ENCODE data around the gene SMAD2. TPM values are rescaled to one million over a fixed set of nuclear protein-coding genes. Genes with fewer than 3 reads are reported as not detected.

SMAD2 gene
- polyA plus RNA-seq, 1 donor: 80.8 TPM

- Histone ChIP-seq H3K4me1 (ENCODE audit: control insufficient read depth, insufficient read depth, low read length) (peaks cover 19% of the 10 kb centered on the region), H3K4me3 (ENCODE audit: low read length) (no peak overlapping the region)
These were observed 15.2 kb downstream of the SMAD2 start for GRCh38 chr18:47915229-47915628.

DNA sequence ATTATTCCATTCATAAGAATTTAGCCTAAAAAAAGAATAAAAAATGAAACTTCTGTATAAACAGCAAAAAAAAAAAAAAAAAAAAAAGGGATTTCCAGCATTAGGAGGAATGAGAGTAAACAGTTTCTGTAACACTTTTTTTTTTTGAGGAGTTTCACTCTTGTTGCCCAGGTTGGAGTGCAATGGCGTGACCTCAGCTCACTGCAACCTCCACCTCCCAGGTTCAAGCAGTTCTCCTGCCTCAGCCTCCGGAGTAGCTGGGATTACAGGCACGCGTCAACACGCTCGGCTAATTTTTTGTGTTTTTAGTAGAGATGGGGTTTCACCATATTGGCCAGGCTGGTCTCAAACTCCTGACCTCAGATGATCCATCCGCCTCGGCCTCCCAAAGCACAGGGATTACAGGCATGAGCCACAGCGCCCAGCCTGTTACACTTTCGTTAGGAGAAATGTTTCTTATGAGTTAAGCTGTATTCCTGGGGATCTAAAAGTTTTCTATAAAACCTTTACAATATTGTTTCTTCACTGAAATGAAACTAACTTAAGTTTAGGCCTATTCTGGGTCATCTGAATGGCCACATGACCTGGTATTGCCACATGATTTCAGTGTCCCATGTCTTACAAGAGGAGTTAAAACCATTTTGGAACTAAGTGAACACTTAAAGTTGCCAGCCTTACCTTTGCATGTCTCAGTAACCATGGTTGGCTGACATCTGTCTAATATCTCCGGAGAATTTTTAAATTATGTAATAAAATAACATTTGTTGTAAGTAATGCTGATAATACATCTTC is 17.5 kb downstream of the SMAD2 start:
- peaks cover 19% of the 10 kb centered on the region for H3K4me1 ChIP-seq (ENCODE audit: control insufficient read depth, insufficient read depth, low read length)
- no peak overlapping the region for H3K4me3 ChIP-seq (ENCODE audit: low read length)
- WGBS (ENCODE audit: insufficient coverage, low lambda C conversion rate): 100% methylated on average over 2 of the region's 11 CpGs

More at GRCh38 chr18:47915229-47915628, 15.2 kb downstream of the SMAD2 start:
- H3K36me3 ChIP-seq (ENCODE audit: control insufficient read depth, insufficient read depth, low read length): no peaks in the 10 kb centered on the region
- H3K9me3 ChIP-seq (ENCODE audit: control insufficient read depth, low read depth, low read length): no peaks in the 10 kb centered on the region
- H3K27ac ChIP-seq (ENCODE audit: low read length): no peak overlapping the region
- H3K27me3 ChIP-seq (ENCODE audit: control insufficient read depth, insufficient read depth, low read length): no peaks in the 10 kb centered on the region
- no peak for DNase-seq

GRCh38 chr18:47912343-47912742 is 18.1 kb downstream of the SMAD2 start:
- Histone ChIP-seq H3K27ac (ENCODE audit: low read length) (peak overlapping the region; percentile 69), H3K4me1 (ENCODE audit: control insufficient read depth, insufficient read depth, low read length) (peaks cover 19% of the 10 kb centered on the region)
- DNase-seq: no peak

More for the DNA sequence above, 17.5 kb downstream of the SMAD2 start:
- Histone ChIP-seq H3K36me3 (ENCODE audit: control insufficient read depth, insufficient read depth, low read length) (no peaks in the 10 kb centered on the region), H3K27me3 (ENCODE audit: control insufficient read depth, insufficient read depth, low read length) (no peaks in the 10 kb centered on the region), H3K9me3 (ENCODE audit: control insufficient read depth, low read depth, low read length) (no peaks in the 10 kb centered on the region), H3K27ac (ENCODE audit: low read length) (peak overlapping the region; percentile 69)
- no peak for DNase-seq

GRCh38 chr18:47911877-47912276 is 18.6 kb downstream of the SMAD2 start:
- WGBS (ENCODE audit: insufficient coverage, low lambda C conversion rate): 8% methylated on average over 2 of the region's 4 CpGs
- DNase-seq: peak; percentile 82 to 90
- Histone ChIP-seq H3K4me1 (ENCODE audit: control insufficient read depth, insufficient read depth, low read length) (peaks cover 19% of the 10 kb centered on the region), H3K27me3 (ENCODE audit: control insufficient read depth, insufficient read depth, low read length) (no peaks in the 10 kb centered on the region), H3K4me3 (ENCODE audit: low read length) (no peak overlapping the region), H3K36me3 (ENCODE audit: control insufficient read depth, insufficient read depth, low read length) (no peaks in the 10 kb centered on the region), H3K27ac (ENCODE audit: low read length) (peak overlapping the region; percentile 69), H3K9me3 (ENCODE audit: control insufficient read depth, low read depth, low read length) (no peaks in the 10 kb centered on the region)

More at GRCh38 chr18:47912343-47912742, 18.1 kb downstream of the SMAD2 start:
- Histone ChIP-seq H3K27me3 (ENCODE audit: control insufficient read depth, insufficient read depth, low read length) (no peaks in the 10 kb centered on the region), H3K9me3 (ENCODE audit: control insufficient read depth, low read depth, low read length) (no peaks in the 10 kb centered on the region), H3K36me3 (ENCODE audit: control insufficient read depth, insufficient read depth, low read length) (no peaks in the 10 kb centered on the region), H3K4me3 (ENCODE audit: low read length) (no peak overlapping the region)
- 80% methylated on average over 1 of the region's 1 CpG for WGBS (ENCODE audit: insufficient coverage, low lambda C conversion rate)

DNA sequence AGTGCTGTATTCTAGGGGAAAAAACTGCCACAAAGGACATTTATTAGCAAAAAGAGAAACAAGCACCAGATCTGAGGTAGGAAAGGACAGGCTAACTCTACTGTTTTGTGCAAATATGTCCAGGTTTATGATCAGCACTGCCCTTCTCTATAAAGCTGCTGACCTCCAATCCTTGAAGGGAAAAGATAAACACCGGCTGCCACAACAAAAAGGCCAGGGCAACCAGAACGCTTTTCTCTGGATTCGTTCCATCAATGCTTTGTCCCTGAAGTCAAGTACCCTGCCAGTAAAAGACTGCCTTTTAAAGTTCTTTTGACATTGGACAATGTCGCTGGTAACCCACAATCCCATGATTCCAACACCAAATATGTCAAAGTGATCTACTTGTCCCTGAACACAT is 21.0 kb downstream of the SMAD2 start:
- no peaks in the 10 kb centered on the region for H3K27me3 ChIP-seq (ENCODE audit: control insufficient read depth, insufficient read depth, low read length)
- H3K4me3 ChIP-seq (ENCODE audit: low read length): no peak overlapping the region
- no peak overlapping the region for H3K27ac ChIP-seq (ENCODE audit: low read length)
- H3K36me3 ChIP-seq (ENCODE audit: control insufficient read depth, insufficient read depth, low read length): peaks cover 4% of the 10 kb centered on the region
- DNase-seq: no peak
- no CpG with 5 or more reads among the region's 4 CpGs for WGBS (ENCODE audit: insufficient coverage, low lambda C conversion rate)
- peaks cover 4% of the 10 kb centered on the region for H3K9me3 ChIP-seq (ENCODE audit: control insufficient read depth, low read depth, low read length)
- peaks cover 19% of the 10 kb centered on the region for H3K4me1 ChIP-seq (ENCODE audit: control insufficient read depth, insufficient read depth, low read length)

DNA sequence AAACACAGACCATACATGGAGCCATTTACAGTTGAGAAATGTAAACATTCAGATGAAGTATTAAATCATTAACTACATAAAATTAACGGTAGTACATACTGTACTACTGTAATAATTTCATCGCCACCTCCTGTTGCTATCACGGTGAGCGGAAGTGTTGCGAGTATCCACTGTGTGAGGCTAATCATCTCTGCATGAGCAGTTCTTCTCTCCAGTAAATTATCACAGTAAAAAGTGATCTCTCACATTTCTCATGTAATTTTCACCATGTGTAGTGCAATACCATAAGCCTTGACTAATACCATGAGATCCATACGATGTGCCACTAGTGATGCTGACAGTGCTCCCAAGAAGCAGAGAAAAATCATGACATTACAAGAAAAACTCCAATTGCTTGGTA is 21.9 kb downstream of the SMAD2 start:
- H3K9me3 ChIP-seq (ENCODE audit: control insufficient read depth, low read depth, low read length): peaks cover 4% of the 10 kb centered on the region
- H3K4me1 ChIP-seq (ENCODE audit: control insufficient read depth, insufficient read depth, low read length): peaks cover 19% of the 10 kb centered on the region
- no peak overlapping the region for H3K4me3 ChIP-seq (ENCODE audit: low read length)
- DNase-seq: no peak
- WGBS (ENCODE audit: insufficient coverage, low lambda C conversion rate): 100% methylated on average over 1 of the region's 6 CpGs
- H3K27me3 ChIP-seq (ENCODE audit: control insufficient read depth, insufficient read depth, low read length): no peaks in the 10 kb centered on the region
- peaks cover 4% of the 10 kb centered on the region for H3K36me3 ChIP-seq (ENCODE audit: control insufficient read depth, insufficient read depth, low read length)
- no peak overlapping the region for H3K27ac ChIP-seq (ENCODE audit: low read length)

- H3K36me3 ChIP-seq (ENCODE audit: control insufficient read depth, insufficient read depth, low read length): peaks cover 4% of the 10 kb centered on the region
- 100% methylated on average over 1 of the region's 3 CpGs for WGBS (ENCODE audit: insufficient coverage, low lambda C conversion rate)
These were observed 24.1 kb downstream of the SMAD2 start for GRCh38 chr18:47906408-47906807.

GRCh38 chr18:47903809-47904208 is 26.6 kb downstream of the SMAD2 start:
- DNase-seq: no peak
- Histone ChIP-seq H3K4me3 (ENCODE audit: low read length) (no peak overlapping the region), H3K9me3 (ENCODE audit: control insufficient read depth, low read depth, low read length) (peaks cover 7% of the 10 kb centered on the region), H3K4me1 (ENCODE audit: control insufficient read depth, insufficient read depth, low read length) (no peaks in the 10 kb centered on the region), H3K27ac (ENCODE audit: low read length) (no peak overlapping the region), H3K27me3 (ENCODE audit: control insufficient read depth, insufficient read depth, low read length) (no peaks in the 10 kb centered on the region), H3K36me3 (ENCODE audit: control insufficient read depth, insufficient read depth, low read length) (peaks cover 4% of the 10 kb centered on the region)
- 100% methylated on average over 1 of the region's 2 CpGs for WGBS (ENCODE audit: insufficient coverage, low lambda C conversion rate)

More at GRCh38 chr18:47906408-47906807, 24.1 kb downstream of the SMAD2 start:
- no peak overlapping the region for H3K27ac ChIP-seq (ENCODE audit: low read length)
- peaks cover 5% of the 10 kb centered on the region for H3K4me1 ChIP-seq (ENCODE audit: control insufficient read depth, insufficient read depth, low read length)
- H3K4me3 ChIP-seq (ENCODE audit: low read length): no peak overlapping the region
- DNase-seq: no peak
- H3K9me3 ChIP-seq (ENCODE audit: control insufficient read depth, low read depth, low read length): peaks cover 7% of the 10 kb centered on the region
- no peaks in the 10 kb centered on the region for H3K27me3 ChIP-seq (ENCODE audit: control insufficient read depth, insufficient read depth, low read length)

DNA sequence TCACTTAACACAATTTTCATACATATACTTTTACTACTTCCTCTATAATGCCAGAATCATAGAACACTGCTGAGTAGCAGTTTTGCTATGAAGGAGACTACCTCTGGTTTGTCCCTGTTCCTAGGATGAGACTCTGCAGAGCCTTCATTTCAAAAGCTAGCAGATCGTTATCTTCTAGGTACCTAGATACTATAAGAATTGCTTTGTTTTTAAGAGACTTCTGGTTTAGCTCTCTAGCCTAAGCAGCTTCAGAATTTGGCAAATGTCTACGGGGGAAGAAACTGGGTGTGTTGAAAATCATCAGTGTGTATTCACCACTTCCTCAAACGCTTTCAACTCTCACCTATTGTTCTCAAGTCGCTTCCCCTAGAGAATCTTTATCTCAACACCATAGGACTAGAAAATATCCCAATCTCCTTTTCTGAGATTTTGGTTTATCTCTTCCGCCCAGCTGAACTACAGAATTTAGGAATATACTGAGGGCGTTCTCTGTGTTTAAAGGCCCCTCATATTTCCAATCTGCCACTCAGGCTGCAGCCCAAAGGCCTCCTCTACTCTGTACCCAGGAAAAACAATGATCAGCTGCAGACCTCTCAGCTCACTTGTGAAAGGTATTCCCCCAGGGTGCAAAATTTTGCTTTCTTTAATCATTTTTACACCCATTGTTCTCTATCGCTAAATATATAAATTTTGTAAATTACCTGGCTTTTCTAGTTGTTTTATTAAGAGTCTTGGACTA is 28.7 kb downstream of the SMAD2 start:
- Histone ChIP-seq H3K27ac (ENCODE audit: low read length) (no peak overlapping the region), H3K4me1 (ENCODE audit: control insufficient read depth, insufficient read depth, low read length) (no peaks in the 10 kb centered on the region), H3K9me3 (ENCODE audit: control insufficient read depth, low read depth, low read length) (peaks cover 7% of the 10 kb centered on the region), H3K27me3 (ENCODE audit: control insufficient read depth, insufficient read depth, low read length) (no peaks in the 10 kb centered on the region), H3K4me3 (ENCODE audit: low read length) (no peak overlapping the region), H3K36me3 (ENCODE audit: control insufficient read depth, insufficient read depth, low read length) (peaks cover 4% of the 10 kb centered on the region)
- WGBS (ENCODE audit: insufficient coverage, low lambda C conversion rate): 91% methylated on average over 4 of the region's 7 CpGs
- DNase-seq: no peak

- Histone ChIP-seq H3K36me3 (ENCODE audit: control insufficient read depth, insufficient read depth, low read length) (peaks cover 9% of the 10 kb centered on the region), H3K4me3 (ENCODE audit: low read length) (no peak overlapping the region), H3K27ac (ENCODE audit: low read length) (no peak overlapping the region), H3K4me1 (ENCODE audit: control insufficient read depth, insufficient read depth, low read length) (peaks cover 5% of the 10 kb centered on the region), H3K27me3 (ENCODE audit: control insufficient read depth, insufficient read depth, low read length) (no peaks in the 10 kb centered on the region), H3K9me3 (ENCODE audit: control insufficient read depth, low read depth, low read length) (peaks cover 3% of the 10 kb centered on the region)
- no peak for DNase-seq
- WGBS (ENCODE audit: insufficient coverage, low lambda C conversion rate): 85% methylated on average over 5 of the region's 5 CpGs
These were observed 31.2 kb downstream of the SMAD2 start for GRCh38 chr18:47899107-47899840.

Measured in large intestine (tissue), 3 donors.